C4-2B (cell line): ENCODE results near the gene MORN5.

Experiments used
- H3K27ac ChIP-seq: fragments of 450-650 bp; 2 replicates; pipeline ENCODE4 v1.5.1; 2017
- CTCF ChIP-seq: fragments of 450-650 bp; conservative IDR thresholded peaks from 2 replicates; pipeline ENCODE4 v1.5.1; 2017; ENCODE audit warnings: mild to moderate bottlenecking
- ZFX ChIP-seq: fragments of 450-650 bp; IDR thresholded peaks from 2 replicates; pipeline ENCODE4 v1.6.1; 2017

Gene MORN5

GRCh38 chr9:122130837-122131236 is 28.9 kb upstream of the MORN5 start:
- TF ChIP-seq ZFX (no peak), CTCF (no peak)

GRCh38 chr9:122131401-122132001 is 28.2 kb upstream of the MORN5 start:
- no peak overlapping the region for H3K27ac ChIP-seq
- TF ChIP-seq CTCF (no peak), ZFX (no peak)

More at GRCh38 chr9:122130837-122131236, 28.9 kb upstream of the MORN5 start:
- H3K27ac ChIP-seq, result no peak overlapping the region

GRCh38 chr9:122132539-122132938 is 27.2 kb upstream of the MORN5 start:
- TF ChIP-seq CTCF (no peak), ZFX (no peak)
- no peak overlapping the region for H3K27ac ChIP-seq

- TF ChIP-seq CTCF (no peak), ZFX (no peak)
Observed at GRCh38 chr9:122133263-122133983, 26.3 kb upstream of the MORN5 start.

GRCh38 chr9:122133984-122134535 is 25.6 kb upstream of the MORN5 start:
- no peak for TF ChIP-seq CTCF
- TF ChIP-seq ZFX, result no peak
- peak overlapping the region; percentile 24 for H3K27ac ChIP-seq

More at GRCh38 chr9:122133263-122133983, 26.3 kb upstream of the MORN5 start:
- H3K27ac ChIP-seq, result peak overlapping the region; percentile 7

GRCh38 chr9:122134822-122135528 is 24.7 kb upstream of the MORN5 start:
- no peak for TF ChIP-seq CTCF
- TF ChIP-seq ZFX, result no peak
- H3K27ac ChIP-seq, result peak overlapping the region; percentile 24

- no peak for TF ChIP-seq CTCF
- TF ChIP-seq ZFX, result no peak
- H3K27ac ChIP-seq, result no peak overlapping the region
Observed at GRCh38 chr9:122135529-122135859, 24.2 kb upstream of the MORN5 start.
